ENCODE measurements around the gene TNFSF13.
A peak's percentile ranks its signal among the peaks of the same experiment; 100 is the strongest.

The TNFSF13 gene

GRCh38 chr17:7552621-7553051 is 5.9 kb upstream of the TNFSF13 start:
- DNase-seq: no peak

GRCh38 chr17:7553356-7553755 is 5.2 kb upstream of the TNFSF13 start:
- DNase-seq: no peak

GRCh38 chr17:7555320-7555948 is 3.1 kb upstream of the TNFSF13 start:
- no peak for DNase-seq

- no peak for DNase-seq
These were observed 1.9 kb upstream of the TNFSF13 start for GRCh38 chr17:7556627-7557026.

- DNase-seq: no peak
These were observed 1.3 kb upstream of the TNFSF13 start for GRCh38 chr17:7557147-7557764.

- peak; percentile 88 for DNase-seq
These were observed 591 bp upstream of the TNFSF13 start for GRCh38 chr17:7557775-7558543.

- peak; percentile 61 for DNase-seq
These were observed 996 bp downstream of the TNFSF13 start for GRCh38 chr17:7559320-7560171.

GRCh38 chr17:7560172-7561027 is 1.9 kb downstream of the TNFSF13 start:
- peak; percentile 47 for DNase-seq

- peak; percentile 69 for DNase-seq
These were observed 2.6 kb downstream of the TNFSF13 start for GRCh38 chr17:7561028-7561575.

- DNase-seq: peak; percentile 52
These were observed 3.1 kb downstream of the TNFSF13 start, which contains the start of gene SENP3 for GRCh38 chr17:7561589-7562207. Gene SENP3, plus strand, starts transcription at chr17:7561919. Its CDS starts 1,158 bp downstream, at chr17:7563077.

GRCh38 chr17:7562208-7562605 is 3.7 kb downstream of the TNFSF13 start:
- no peak for DNase-seq

GRCh38 chr17:7563115-7563869 is 4.7 kb downstream of the TNFSF13 start:
- no peak for DNase-seq

- no peak for DNase-seq
These were observed 11.0 kb downstream of the TNFSF13 start for GRCh38 chr17:7569571-7569970.

- DNase-seq: no peak
These were observed 11.8 kb downstream of the TNFSF13 start for GRCh38 chr17:7570351-7570750.

GRCh38 chr17:7572338-7572587 is 13.7 kb downstream of the TNFSF13 start:
- DNase-seq: no peak

GRCh38 chr17:7572588-7573323 is 14.2 kb downstream of the TNFSF13 start:
- peak; percentile 98 for DNase-seq

GRCh38 chr17:7573324-7574080 is 15.0 kb downstream of the TNFSF13 start:
- peak; percentile 79 for DNase-seq

GRCh38 chr17:7574176-7574953 is 15.8 kb downstream of the TNFSF13 start:
- no peak for DNase-seq
